Lower leg skin (tissue), 3 donors: Measurements from ENCODE around the gene ZNF787.

ENCODE experiments used
- POLR2A ChIP-seq, 2 donors: fragments of 450-650 bp; IDR thresholded peaks; one replicate each; pipeline ENCODE4 v1.6.1; 2016 to 2017; ENCODE audit warnings: antibody characterized with exemption in 2 of 2, mild to moderate bottlenecking in 1 of 2, moderate library complexity in 1 of 2
- TF ChIP-seq, protein P1 (sequence below), 3 donors: fragments of 450-650 bp; IDR thresholded peaks; one replicate each; pipeline ENCODE4 v1.5.1; 2016; ENCODE audit warnings: antibody characterized with exemption in 3 of 3, mild to moderate bottlenecking in 3 of 3, moderate library complexity in 2 of 3

DNA sequence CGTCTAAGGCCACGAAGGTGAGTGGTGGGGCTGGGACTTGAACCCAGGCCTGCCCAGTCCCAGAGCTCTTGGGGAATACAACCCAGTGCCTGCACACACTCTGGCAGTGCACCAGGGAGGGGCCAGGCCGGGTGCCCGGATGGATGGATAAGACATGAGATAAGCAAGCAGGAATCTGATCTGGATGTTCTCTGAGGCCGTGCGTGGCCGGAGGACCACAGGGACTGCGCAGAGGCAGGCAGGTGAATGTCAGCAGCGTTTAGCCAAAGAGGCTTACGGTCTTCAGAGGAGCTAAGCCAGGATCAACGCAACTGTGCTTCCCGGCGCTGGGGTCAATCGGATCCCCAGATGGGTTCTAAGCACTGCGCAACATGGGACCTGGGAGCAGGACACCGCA is 1.5 kb downstream of the ZNF787 start:
- TF ChIP-seq, protein P1, sequence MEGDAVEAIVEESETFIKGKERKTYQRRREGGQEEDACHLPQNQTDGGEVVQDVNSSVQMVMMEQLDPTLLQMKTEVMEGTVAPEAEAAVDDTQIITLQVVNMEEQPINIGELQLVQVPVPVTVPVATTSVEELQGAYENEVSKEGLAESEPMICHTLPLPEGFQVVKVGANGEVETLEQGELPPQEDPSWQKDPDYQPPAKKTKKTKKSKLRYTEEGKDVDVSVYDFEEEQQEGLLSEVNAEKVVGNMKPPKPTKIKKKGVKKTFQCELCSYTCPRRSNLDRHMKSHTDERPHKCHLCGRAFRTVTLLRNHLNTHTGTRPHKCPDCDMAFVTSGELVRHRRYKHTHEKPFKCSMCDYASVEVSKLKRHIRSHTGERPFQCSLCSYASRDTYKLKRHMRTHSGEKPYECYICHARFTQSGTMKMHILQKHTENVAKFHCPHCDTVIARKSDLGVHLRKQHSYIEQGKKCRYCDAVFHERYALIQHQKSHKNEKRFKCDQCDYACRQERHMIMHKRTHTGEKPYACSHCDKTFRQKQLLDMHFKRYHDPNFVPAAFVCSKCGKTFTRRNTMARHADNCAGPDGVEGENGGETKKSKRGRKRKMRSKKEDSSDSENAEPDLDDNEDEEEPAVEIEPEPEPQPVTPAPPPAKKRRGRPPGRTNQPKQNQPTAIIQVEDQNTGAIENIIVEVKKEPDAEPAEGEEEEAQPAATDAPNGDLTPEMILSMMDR (IDR thresholded peaks at IDR 0.05): no peak
- TF ChIP-seq POLR2A (IDR thresholded peaks at IDR 0.05): no peak
